NCI-H146 (cell line): ENCODE results near the gene USP2.
A peak's percentile ranks its signal among the peaks of the same experiment; 100 is the strongest.

Experiments
- DNase-seq: peaks from one replicate; lab custom pipeline; 2025; lab: John Stamatoyannopoulos, UW

Gene USP2

GRCh38 chr11:119322921-119323531 is 58.5 kb downstream of the USP2 start:
- DNase-seq, result no peak

GRCh38 chr11:119322360-119322739 is 59.1 kb downstream of the USP2 start:
- DNase-seq, result peak; percentile 34

GRCh38 chr11:119320776-119321524 is 60.5 kb downstream of the USP2 start:
- DNase-seq, result peak; percentile 82

GRCh38 chr11:119320240-119320775 is 61.2 kb downstream of the USP2 start:
- DNase-seq, result no peak

- no peak for DNase-seq
These were observed 61.7 kb downstream of the USP2 start for GRCh38 chr11:119319700-119320239.

GRCh38 chr11:119319136-119319699 is 62.3 kb downstream of the USP2 start:
- DNase-seq, result no peak

GRCh38 chr11:119318240-119319135 is 63.0 kb downstream of the USP2 start:
- no peak for DNase-seq

- DNase-seq, result no peak
These were observed 63.8 kb downstream of the USP2 start for GRCh38 chr11:119317592-119318239.

GRCh38 chr11:119316729-119317591 is 64.5 kb downstream of the USP2 start, which contains the start of gene MCAM:
TSS of gene MCAM (minus strand) at chr11:119317130. CDS start at chr11:119317101, 29 bp downstream.
- peak; percentile 68 for DNase-seq

GRCh38 chr11:119316016-119316728 is 65.3 kb downstream of the USP2 start:
- DNase-seq, result peak; percentile 56

- peak; percentile 60 for DNase-seq
These were observed 66.1 kb downstream of the USP2 start for GRCh38 chr11:119315131-119316015.

GRCh38 chr11:119314726-119315125 is 66.8 kb downstream of the USP2 start:
- DNase-seq, result no peak

GRCh38 chr11:119310682-119311052 is 70.8 kb downstream of the USP2 start:
- DNase-seq, result no peak

- DNase-seq, result no peak
These were observed 71.4 kb downstream of the USP2 start for GRCh38 chr11:119309953-119310681.

- no peak for DNase-seq
These were observed 72.1 kb downstream of the USP2 start for GRCh38 chr11:119309411-119309810.

GRCh38 chr11:119307974-119308373 is 73.5 kb downstream of the USP2 start:
- DNase-seq, result no peak

GRCh38 chr11:119307219-119307618 is 74.3 kb downstream of the USP2 start:
- DNase-seq, result no peak

GRCh38 chr11:119306373-119306890 is 75.1 kb downstream of the USP2 start:
- DNase-seq, result no peak
